Measurements from ENCODE around the gene RFX8. TPM values are rescaled to one million over a fixed set of nuclear protein-coding genes. Genes with fewer than 3 reads are reported as not detected.
"Not testable (repeated sequence)": the region's sequence is repeated elsewhere in the genome, so short reads cannot be mapped to it uniquely, and the experiment has no call there.

The RFX8 gene
- polyA plus RNA-seq, 2 of the 4 experiments (the other 2 are of a cell fraction): not detected

DNA sequence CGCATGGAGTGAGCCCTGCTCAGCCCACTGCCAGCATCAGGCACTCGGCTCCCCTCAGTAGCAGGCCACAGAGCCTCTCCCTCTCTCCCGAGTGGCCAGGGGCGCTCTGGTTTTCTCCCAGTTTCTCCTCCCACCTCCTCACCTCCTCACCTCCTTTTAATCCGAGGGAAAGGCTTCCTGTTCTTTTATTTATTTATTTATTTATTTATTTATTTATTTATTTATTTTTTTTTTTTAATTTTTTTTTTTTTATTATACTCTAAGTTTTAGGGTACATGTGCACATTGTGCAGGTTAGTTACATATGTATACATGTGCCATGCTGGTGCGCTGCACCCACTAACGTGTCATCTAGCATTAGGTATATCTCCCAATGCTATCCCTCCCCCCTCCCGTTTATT, 29.8 kb upstream of the RFX8 start:
- FAIRE-seq; H3K9me3 ChIP-seq; ATAC-seq; H3K27ac ChIP-seq; DNase-seq (ENCODE audit: low read depth in 1 of 2, low spot score in 1 of 2); H3K4me2 ChIP-seq; POLR2A ChIA-PET; CTCF ChIA-PET; H3K4me3 ChIP-seq; H3K4me1 ChIP-seq: not testable (repeated sequence)
- WGBS (ENCODE audit: missing lambda C conversion rate): 82% methylated on average over 5 of the region's 8 CpGs
- peak; percentile 35; the same call in 1 of the 2 replicates for TF ChIP-seq ZC3H11A (IDR thresholded peaks at IDR 0.05)

DNA sequence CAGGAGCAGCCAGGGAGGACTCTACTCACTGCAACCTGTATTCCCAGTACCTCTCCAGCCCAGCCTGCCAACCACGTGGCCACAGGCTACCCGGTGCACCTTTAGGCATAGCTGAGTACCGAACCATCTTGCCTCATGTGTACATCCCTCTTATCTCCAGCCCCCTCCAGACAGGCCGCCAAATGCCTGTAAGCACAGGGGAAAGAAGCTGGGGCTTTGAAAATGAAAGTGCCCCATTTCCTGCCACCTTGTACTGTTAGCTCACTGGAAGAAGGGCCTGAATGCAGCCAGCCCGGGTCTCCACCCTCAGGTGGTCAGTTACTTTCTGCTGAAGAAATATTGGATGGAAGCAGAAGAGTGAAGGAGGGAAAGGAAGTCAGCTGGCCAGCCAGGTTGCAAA, 27.2 kb upstream of the RFX8 start:
- WGBS (ENCODE audit: missing lambda C conversion rate): 71% methylated on average over 5 of the region's 5 CpGs
- DNase-seq (ENCODE audit: low read depth in 1 of 2, low spot score in 1 of 2) (no peak), FAIRE-seq (no peak), ATAC-seq (0 out of 6 replicates have a peak, but pooled peaks of 1 of the 2 experiments have one; percentile 39)
- no peak for TF ChIP-seq HEYL (CRISPR knock-in tag; IDR thresholded peaks at IDR 0.05)
- TF ChIP-seq MAZ (IDR thresholded peaks at IDR 0.05; ENCODE audit: borderline replicate concordance, low read depth, low read length): no peak
- no peak for TF ChIP-seq EP300 (IDR thresholded peaks at IDR 0.05)
- no peak for TF ChIP-seq MYC (IDR thresholded peaks at IDR 0.05; ENCODE audit: borderline replicate concordance, low read length)
- no peak for TF ChIP-seq PHF8 (IDR thresholded peaks at IDR 0.05; ENCODE audit: borderline replicate concordance, low read depth)
- TF ChIP-seq, protein P1, sequence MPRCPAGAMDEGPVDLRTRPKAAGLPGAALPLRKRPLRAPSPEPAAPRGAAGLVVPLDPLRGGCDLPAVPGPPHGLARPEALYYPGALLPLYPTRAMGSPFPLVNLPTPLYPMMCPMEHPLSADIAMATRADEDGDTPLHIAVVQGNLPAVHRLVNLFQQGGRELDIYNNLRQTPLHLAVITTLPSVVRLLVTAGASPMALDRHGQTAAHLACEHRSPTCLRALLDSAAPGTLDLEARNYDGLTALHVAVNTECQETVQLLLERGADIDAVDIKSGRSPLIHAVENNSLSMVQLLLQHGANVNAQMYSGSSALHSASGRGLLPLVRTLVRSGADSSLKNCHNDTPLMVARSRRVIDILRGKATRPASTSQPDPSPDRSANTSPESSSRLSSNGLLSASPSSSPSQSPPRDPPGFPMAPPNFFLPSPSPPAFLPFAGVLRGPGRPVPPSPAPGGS (IDR thresholded peaks at IDR 0.05): no peak
- TF ChIP-seq NR3C1 (IDR thresholded peaks at IDR 0.05): no peak
- TF ChIP-seq POLR2AphosphoS2 (conservative IDR thresholded peaks at IDR 0.05; ENCODE audit: low read length): no peak
- no peak for TF ChIP-seq TP53 (CRISPR knock-in tag; IDR thresholded peaks at IDR 0.05)
- no peak for TF ChIP-seq HOXB13 (CRISPR knock-in tag; IDR thresholded peaks at IDR 0.05; ENCODE audit: low read depth)
- no peak for TF ChIP-seq FOXS1 (CRISPR knock-in tag; IDR thresholded peaks at IDR 0.05)
- no peak for TF ChIP-seq HOXA7 (CRISPR knock-in tag; IDR thresholded peaks at IDR 0.05)
- no peak for TF ChIP-seq BHLHE40 (IDR thresholded peaks at IDR 0.05; ENCODE audit: low read depth, low read length)
- TF ChIP-seq TFCP2L1 (CRISPR knock-in tag; IDR thresholded peaks at IDR 0.05): no peak
- TF ChIP-seq, protein P2, sequence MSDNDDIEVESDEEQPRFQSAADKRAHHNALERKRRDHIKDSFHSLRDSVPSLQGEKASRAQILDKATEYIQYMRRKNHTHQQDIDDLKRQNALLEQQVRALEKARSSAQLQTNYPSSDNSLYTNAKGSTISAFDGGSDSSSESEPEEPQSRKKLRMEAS (IDR thresholded peaks at IDR 0.05): no peak
- TF ChIP-seq, protein P3, sequence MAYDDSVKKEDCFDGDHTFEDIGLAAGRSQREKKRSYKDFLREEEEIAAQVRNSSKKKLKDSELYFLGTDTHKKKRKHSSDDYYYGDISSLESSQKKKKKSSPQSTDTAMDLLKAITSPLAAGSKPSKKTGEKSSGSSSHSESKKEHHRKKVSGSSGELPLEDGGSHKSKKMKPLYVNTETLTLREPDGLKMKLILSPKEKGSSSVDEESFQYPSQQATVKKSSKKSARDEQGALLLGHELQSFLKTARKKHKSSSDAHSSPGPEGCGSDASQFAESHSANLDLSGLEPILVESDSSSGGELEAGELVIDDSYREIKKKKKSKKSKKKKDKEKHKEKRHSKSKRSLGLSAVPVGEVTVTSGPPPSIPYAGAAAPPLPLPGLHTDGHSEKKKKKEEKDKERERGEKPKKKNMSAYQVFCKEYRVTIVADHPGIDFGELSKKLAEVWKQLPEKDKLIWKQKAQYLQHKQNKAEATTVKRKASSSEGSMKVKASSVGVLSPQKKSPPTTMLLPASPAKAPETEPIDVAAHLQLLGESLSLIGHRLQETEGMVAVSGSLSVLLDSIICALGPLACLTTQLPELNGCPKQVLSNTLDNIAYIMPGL (CRISPR knock-in tag; IDR thresholded peaks at IDR 0.05; ENCODE audit: borderline replicate concordance): no peak
- TF ChIP-seq JUNB (IDR thresholded peaks at IDR 0.05): no peak
- Histone ChIP-seq H3K4me3 (no peak overlapping the region), H3K4me1 (no peaks in the 10 kb centered on the region), H3K27ac (no peak overlapping the region), H3K9me3 (no peaks in the 10 kb centered on the region), H3K4me2 (no peak overlapping the region)
- ChIA-PET CTCF (no interaction called here), POLR2A (no interaction called here)

DNA sequence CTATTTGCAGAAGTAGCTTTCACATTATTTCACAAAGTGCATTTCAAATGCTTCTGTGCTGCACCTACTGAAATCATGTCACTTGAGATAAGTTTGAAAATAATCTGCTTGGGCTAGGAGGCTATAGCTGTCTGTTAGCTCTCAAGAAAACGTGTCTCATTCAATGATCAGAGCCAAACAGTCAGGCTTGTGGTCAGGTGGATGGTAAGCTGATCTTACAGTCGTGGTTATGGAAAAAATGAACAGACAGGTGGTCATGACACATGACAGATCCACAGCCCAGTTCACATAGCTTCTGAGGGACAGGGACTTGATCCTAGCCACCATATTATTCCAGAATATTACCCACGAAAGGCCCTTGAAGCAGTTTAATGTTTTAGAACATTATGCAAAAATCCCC, 26.5 kb upstream of the RFX8 start:
- FAIRE-seq (no peak), ATAC-seq (no peak), DNase-seq (ENCODE audit: low read depth in 1 of 2, low spot score in 1 of 2) (no peak)
- ChIA-PET POLR2A (no interaction called here), CTCF (interaction anchor here (0.9 to 1.0 kb wide), 2 partner anchors 51 to 322 kb away, joined by 3 read pairs; no protein-coding TSS in a partner anchor)
- Histone ChIP-seq H3K4me2 (no peak overlapping the region), H3K9me3 (no peaks in the 10 kb centered on the region), H3K4me3 (no peak overlapping the region), H3K4me1 (no peaks in the 10 kb centered on the region), H3K27ac (no peak overlapping the region)
- 42% methylated on average over 3 of the region's 3 CpGs for WGBS (ENCODE audit: missing lambda C conversion rate)
- TF ChIP-seq NPAS2 (CRISPR knock-in tag; IDR thresholded peaks at IDR 0.05; ENCODE audit: borderline replicate concordance) (no peak), RFX5 (IDR thresholded peaks at IDR 0.05) (no peak), CHD4 (IDR thresholded peaks at IDR 0.05; ENCODE audit: borderline replicate concordance) (no peak), JUN (IDR thresholded peaks at IDR 0.05) (no peak), POLR2A (IDR thresholded peaks at IDR 0.05; ENCODE audit: low read length) (no peak), FOSB (CRISPR knock-in tag; IDR thresholded peaks at IDR 0.05) (no peak), TFCP2L1 (CRISPR knock-in tag; IDR thresholded peaks at IDR 0.05) (no peak), POLR2AphosphoS2 (conservative IDR thresholded peaks at IDR 0.05; ENCODE audit: low read length) (no peak), CHD2 (IDR thresholded peaks at IDR 0.05; ENCODE audit: low read length, partially characterized antibody) (no peak), RNF2 (IDR thresholded peaks at IDR 0.05; ENCODE audit: borderline replicate concordance, low read depth) (no peak), CBX8 (IDR thresholded peaks at IDR 0.05) (no peak), MAFK (IDR thresholded peaks at IDR 0.05; ENCODE audit: partially characterized antibody) (no peak), KDM5A (IDR thresholded peaks at IDR 0.05) (no peak)
- TF ChIP-seq, protein P4, sequence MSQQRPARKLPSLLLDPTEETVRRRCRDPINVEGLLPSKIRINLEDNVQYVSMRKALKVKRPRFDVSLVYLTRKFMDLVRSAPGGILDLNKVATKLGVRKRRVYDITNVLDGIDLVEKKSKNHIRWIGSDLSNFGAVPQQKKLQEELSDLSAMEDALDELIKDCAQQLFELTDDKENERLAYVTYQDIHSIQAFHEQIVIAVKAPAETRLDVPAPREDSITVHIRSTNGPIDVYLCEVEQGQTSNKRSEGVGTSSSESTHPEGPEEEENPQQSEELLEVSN (IDR thresholded peaks at IDR 0.05; ENCODE audit: borderline replicate concordance, low read depth): no peak
- TF ChIP-seq, protein P5, sequence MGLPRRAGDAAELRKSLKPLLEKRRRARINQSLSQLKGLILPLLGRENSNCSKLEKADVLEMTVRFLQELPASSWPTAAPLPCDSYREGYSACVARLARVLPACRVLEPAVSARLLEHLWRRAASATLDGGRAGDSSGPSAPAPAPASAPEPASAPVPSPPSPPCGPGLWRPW (IDR thresholded peaks at IDR 0.05): no peak
- TF ChIP-seq, protein P6, sequence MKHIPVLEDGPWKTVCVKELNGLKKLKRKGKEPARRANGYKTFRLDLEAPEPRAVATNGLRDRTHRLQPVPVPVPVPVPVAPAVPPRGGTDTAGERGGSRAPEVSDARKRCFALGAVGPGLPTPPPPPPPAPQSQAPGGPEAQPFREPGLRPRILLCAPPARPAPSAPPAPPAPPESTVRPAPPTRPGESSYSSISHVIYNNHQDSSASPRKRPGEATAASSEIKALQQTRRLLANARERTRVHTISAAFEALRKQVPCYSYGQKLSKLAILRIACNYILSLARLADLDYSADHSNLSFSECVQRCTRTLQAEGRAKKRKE (CRISPR knock-in tag; IDR thresholded peaks at IDR 0.05; ENCODE audit: low read depth): no peak
- TF ChIP-seq, protein P2 (IDR thresholded peaks at IDR 0.05): no peak
